Suprapubic skin (tissue), 4 donors: Measurements from ENCODE around the gene MRTO4. TPM values are rescaled to one million over a fixed set of nuclear protein-coding genes. Genes with fewer than 3 reads are reported as not detected.
A peak's percentile ranks its signal among the peaks of the same experiment; 100 is the strongest.
"Not testable (repeated sequence)": the region's sequence is repeated elsewhere in the genome, so short reads cannot be mapped to it uniquely, and the experiment has no call there.

Source experiments
- DNase-seq, 2 donors: peaks; one replicate each; pipeline ENCODE4 v3.0.0-alpha.2; 2019; ENCODE audit warnings: low spot score in 2 of 2
- H3K27ac ChIP-seq: fragments of 200-600 bp; sonication (generic); one replicate; pipeline ENCODE4 v1.5.1; 2019
- H3K27me3 ChIP-seq: fragments of 200-600 bp; sonication (generic); one replicate; pipeline ENCODE4 v1.5.1; 2019
- H3K36me3 ChIP-seq: fragments of 200-600 bp; sonication (generic); one replicate; pipeline ENCODE4 v1.5.1; 2019
- H3K4me1 ChIP-seq: fragments of 200-600 bp; sonication (generic); one replicate; pipeline ENCODE4 v1.5.1; 2019
- H3K4me3 ChIP-seq: fragments of 200-600 bp; sonication (generic); one replicate; pipeline ENCODE4 v1.5.1; 2019; ENCODE audit warnings: mild to moderate bottlenecking
- H3K9me3 ChIP-seq: fragments of 200-600 bp; sonication (generic); one replicate; pipeline ENCODE4 v1.5.1; 2019
- CTCF ChIP-seq, 2 donors: fragments of 200-600 bp in 1 of 2; fragments of 450-650 bp in 1 of 2; sonication (generic) in 1 of 2; IDR thresholded peaks; one replicate each; pipeline ENCODE4 v1.5.1; 2016 to 2019; ENCODE audit warnings: antibody characterized with exemption in 2 of 2, mild to moderate bottlenecking in 1 of 2, moderate library complexity in 1 of 2
- EP300 ChIP-seq: sonication (generic); formaldehyde crosslinking; IDR thresholded peaks from one replicate; pipeline ENCODE4 v1.6.1; 2017; ENCODE audit warnings: antibody characterized with exemption
- POLR2A ChIP-seq, 2 donors: fragments of 450-650 bp; IDR thresholded peaks; one replicate each; pipeline ENCODE4 v1.6.1; 2017; ENCODE audit warnings: antibody characterized with exemption in 2 of 2, mild to moderate bottlenecking in 2 of 2, moderate library complexity in 2 of 2
- POLR2AphosphoS5 ChIP-seq, 3 donors: sonication (generic); formaldehyde crosslinking; IDR thresholded peaks; one replicate each; pipeline ENCODE4 v1.6.1; 2017; ENCODE audit warnings: antibody characterized with exemption in 3 of 3
- WGBS: methylation state at CpG from one replicate; pipeline ENCODE4 v1.1.5; 2018; 5-methylcytosine and 5-hydroxymethylcytosine counted together
- total RNA-seq, 4 donors: library from RNA; depleted of rRNA; stranded (reverse); fragments of >200 nt; gene quantifications; one replicate each; pipeline ENCODE4 v1.1.0, GENCODE V29; 2016

Gene MRTO4
- total RNA-seq, 4 donors from 2014 or later, result 13.2 to 32.4 (median 22.9) TPM

- Histone ChIP-seq H3K4me1 (no peaks in the 10 kb centered on the region), H3K27ac (no peak overlapping the region), H3K27me3 (no peaks in the 10 kb centered on the region), H3K36me3 (peaks cover 99% of the 10 kb centered on the region), H3K9me3 (no peaks in the 10 kb centered on the region), H3K4me3 (no peak overlapping the region)
- no peak for DNase-seq
- WGBS, result 85% methylated on average over 6 of the region's 6 CpGs
- TF ChIP-seq EP300 (no peak), POLR2A (IDR thresholded peaks at IDR 0.05) (no peak), CTCF (IDR thresholded peaks at IDR 0.05) (no peak), POLR2AphosphoS5 (IDR thresholded peaks at IDR 0.05) (no peak)
These were observed 21.7 kb upstream of the MRTO4 start for GRCh38 chr1:19229828-19230325.

GRCh38 chr1:19231736-19232523 is 19.7 kb upstream of the MRTO4 start:
- WGBS, result 85% methylated on average over 14 of the region's 16 CpGs

GRCh38 chr1:19232524-19232846 is 19.1 kb upstream of the MRTO4 start:
- H3K27me3 ChIP-seq, result no peaks in the 10 kb centered on the region
- H3K27ac ChIP-seq, result no peak overlapping the region
- peaks cover 99% of the 10 kb centered on the region for H3K36me3 ChIP-seq
- H3K9me3 ChIP-seq, result no peaks in the 10 kb centered on the region
- H3K4me1 ChIP-seq, result no peaks in the 10 kb centered on the region
- no peak overlapping the region for H3K4me3 ChIP-seq
- DNase-seq, result no peak
- TF ChIP-seq POLR2AphosphoS5 (IDR thresholded peaks at IDR 0.05) (no peak), EP300 (no peak), POLR2A (IDR thresholded peaks at IDR 0.05) (no peak), CTCF (IDR thresholded peaks at IDR 0.05) (no peak)

More at GRCh38 chr1:19231736-19232523, 19.7 kb upstream of the MRTO4 start:
- DNase-seq, H3K27me3 ChIP-seq, H3K4me3 ChIP-seq, H3K4me1 ChIP-seq, H3K9me3 ChIP-seq: not testable (repeated sequence)
- Histone ChIP-seq H3K36me3 (peaks cover 99% of the 10 kb centered on the region), H3K27ac (peak overlapping the region; percentile 48)

- no peaks in the 10 kb centered on the region for H3K9me3 ChIP-seq
- no peak overlapping the region for H3K27ac ChIP-seq
- no peak overlapping the region for H3K4me3 ChIP-seq
- no peaks in the 10 kb centered on the region for H3K4me1 ChIP-seq
- H3K36me3 ChIP-seq, result peaks cover 99% of the 10 kb centered on the region
- no peak for DNase-seq
- no peak for TF ChIP-seq CTCF (IDR thresholded peaks at IDR 0.05)
- no peak for TF ChIP-seq POLR2AphosphoS5 (IDR thresholded peaks at IDR 0.05)
- TF ChIP-seq POLR2A (IDR thresholded peaks at IDR 0.05), result no peak
- no peak for TF ChIP-seq EP300
- 95% methylated on average over 3 of the region's 3 CpGs for WGBS
- no peaks in the 10 kb centered on the region for H3K27me3 ChIP-seq
These were observed 17.4 kb upstream of the MRTO4 start for GRCh38 chr1:19234224-19234623.

- WGBS, result 81% methylated on average over 7 of the region's 7 CpGs
- H3K36me3 ChIP-seq, result peaks cover 97% of the 10 kb centered on the region
- DNase-seq, result no peak
These were observed 11.7 kb upstream of the MRTO4 start for GRCh38 chr1:19239876-19240275.

GRCh38 chr1:19240673-19241538 is 10.7 kb upstream of the MRTO4 start:
- no peaks in the 10 kb centered on the region for H3K9me3 ChIP-seq
- 58% methylated on average over 7 of the region's 7 CpGs for WGBS
- H3K36me3 ChIP-seq, result peaks cover 90% of the 10 kb centered on the region

More at GRCh38 chr1:19239876-19240275, 11.7 kb upstream of the MRTO4 start:
- Histone ChIP-seq H3K27me3 (no peaks in the 10 kb centered on the region), H3K4me1 (no peaks in the 10 kb centered on the region), H3K4me3 (no peak overlapping the region), H3K27ac (no peak overlapping the region), H3K9me3 (no peaks in the 10 kb centered on the region)
- TF ChIP-seq POLR2A (IDR thresholded peaks at IDR 0.05), result no peak
- TF ChIP-seq POLR2AphosphoS5 (IDR thresholded peaks at IDR 0.05), result no peak

More at GRCh38 chr1:19240673-19241538, 10.7 kb upstream of the MRTO4 start:
- H3K4me3 ChIP-seq, result no peak overlapping the region
- peak in 1 of 2 donors; percentile 79 for DNase-seq
- peak; percentile 80 to 97 for TF ChIP-seq CTCF (IDR thresholded peaks at IDR 0.05)
- TF ChIP-seq POLR2A (IDR thresholded peaks at IDR 0.05), result no peak
- no peaks in the 10 kb centered on the region for H3K4me1 ChIP-seq
- H3K27me3 ChIP-seq, result no peaks in the 10 kb centered on the region
- H3K27ac ChIP-seq, result peak overlapping the region; percentile 22
